Smooth muscle cell of the pulmonary artery (primary cell): ENCODE measurements around the gene COQ3. TPM values are rescaled to one million over a fixed set of nuclear protein-coding genes. Genes with fewer than 3 reads are reported as not detected.

Source experiments
- total RNA-seq: library from RNA; depleted of rRNA; stranded (reverse); fragments of >200 nt; gene quantifications from 2 replicates; pipeline ENCODE4 v1.2.3, GENCODE V29; 2014

Gene COQ3
- 2.5 and 3.3 TPM in 2 replicates for total RNA-seq

GRCh38 chr6:99393698-99394531 lies at the start of gene COQ3:
TSS of gene COQ3 (minus strand) at chr6:99394195. CDS start at chr6:99394179, 16 bp downstream.

DNA sequence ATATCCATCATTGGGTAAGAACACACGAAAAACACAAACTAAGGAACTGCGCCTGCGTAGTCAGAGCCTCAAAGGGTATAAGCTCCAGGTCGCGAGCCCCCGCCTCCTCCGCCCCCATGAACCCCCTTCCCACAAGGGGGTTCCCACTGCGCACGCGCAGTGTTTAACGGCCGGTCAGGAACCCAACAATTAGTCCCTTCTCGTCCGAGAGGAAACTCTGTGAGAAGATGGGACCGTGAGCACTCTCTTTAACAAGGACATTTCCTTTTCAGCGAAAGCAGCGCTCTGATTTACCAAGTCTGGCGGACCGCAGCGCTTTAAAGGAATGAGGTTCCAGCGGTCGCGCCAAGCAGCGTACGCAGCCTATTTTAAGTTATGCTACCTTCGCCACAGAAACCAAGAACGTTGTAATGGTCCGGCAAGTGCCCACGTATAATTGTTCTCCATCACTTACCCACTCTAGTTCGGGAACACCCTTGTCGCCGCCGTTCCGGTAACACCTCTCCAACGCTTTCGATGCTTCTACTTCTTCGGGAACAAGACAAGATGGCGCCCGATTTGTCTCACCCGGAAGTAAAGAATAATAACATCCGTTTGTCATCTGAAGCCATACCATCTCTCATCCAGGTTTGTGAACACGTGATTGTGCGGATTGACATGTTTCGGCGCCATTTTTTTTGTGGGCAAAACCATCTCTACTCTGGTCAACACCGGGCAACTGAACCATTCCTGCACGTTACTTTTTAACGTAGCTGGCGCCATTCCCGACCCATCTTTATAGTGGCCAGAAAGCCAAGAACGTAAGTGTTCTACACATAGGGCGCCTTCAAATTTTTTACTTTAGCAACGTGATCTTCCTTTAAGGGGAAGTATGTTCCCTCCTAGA lies 31.0 kb upstream of the COQ3 start, which contains the start of gene PNISR:
Gene PNISR, minus strand, starts transcription at position 548 of the 886 bp plus-strand sequence. CDS start 10,649 bp downstream, outside the sequence.

DNA sequence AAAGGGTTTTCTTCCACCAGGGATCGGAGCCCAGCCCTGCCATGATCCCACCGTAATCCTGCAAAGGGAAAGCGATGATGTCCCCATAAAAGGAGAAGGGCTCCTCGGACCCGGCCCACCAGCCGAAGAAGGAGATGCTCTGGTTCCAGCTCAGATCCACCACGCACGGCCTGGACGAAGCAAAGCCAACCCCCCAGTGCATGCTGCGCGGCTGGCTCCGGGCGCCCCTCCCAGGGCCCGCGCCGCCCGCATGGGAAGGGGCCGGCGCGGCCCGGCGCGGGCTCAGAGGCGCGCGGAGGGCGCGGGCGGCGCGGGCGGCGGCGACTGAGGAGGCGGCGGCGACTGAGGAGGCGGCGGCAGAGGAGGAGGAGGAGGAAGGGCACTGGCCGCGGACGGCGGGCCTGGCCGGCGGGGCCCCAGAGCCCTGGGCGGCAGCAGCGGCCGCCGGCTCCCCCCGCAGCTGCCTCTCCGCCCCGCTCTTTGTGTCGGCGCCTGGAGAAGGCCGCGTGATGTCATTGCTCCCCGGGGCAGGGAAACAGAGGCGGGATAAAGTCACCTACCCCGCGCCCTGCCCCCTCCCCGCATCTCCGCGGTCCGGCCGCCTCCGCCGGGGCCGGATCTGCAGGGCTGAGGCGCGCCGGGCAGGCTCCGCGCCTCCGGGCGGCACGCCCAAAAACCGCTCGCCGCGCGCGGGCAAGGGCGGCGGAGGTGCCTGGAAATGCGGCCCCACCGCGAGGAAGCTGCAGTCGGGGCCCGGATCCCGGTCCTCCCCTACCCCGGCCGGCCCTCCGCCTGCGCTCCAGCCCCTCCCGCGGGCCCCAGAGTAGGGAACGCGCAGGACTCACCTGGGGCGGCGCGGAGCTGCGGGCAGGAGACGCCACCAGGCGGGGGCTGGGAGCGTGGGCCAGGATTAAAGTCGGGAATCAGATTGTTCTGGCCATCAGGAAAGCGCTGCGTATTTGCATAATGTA lies 44.5 kb downstream of the COQ3 start, which contains the start of gene FAXC:
Gene FAXC, minus strand, starts transcription at position 504 of the 971 bp plus-strand sequence. Its CDS starts 302 bp downstream, at position 202.

Other genes starting within 250 kb of the COQ3 start
- 0.26 and 0.59 TPM in 2 replicates for gene FAXC, start 44.5 kb downstream of the COQ3 start, total RNA-seq
- 60.7 and 62.0 TPM in 2 replicates for gene PNISR, start 31.1 kb upstream of the COQ3 start, total RNA-seq
- 20.3 and 25.2 TPM in 2 replicates for gene USP45, start 121.2 kb upstream of the COQ3 start, total RNA-seq
- 30.9 and 51.5 TPM in 2 replicates for gene CCNC, start 174.5 kb upstream of the COQ3 start, total RNA-seq
- 0.07 TPM in 1 of 2 replicates, not detected in the other for gene PRDM13, start 212.6 kb upstream of the COQ3 start, total RNA-seq